Left lung (tissue), 10 donors: ENCODE data around the gene C14orf39. TPM values are rescaled to one million over a fixed set of nuclear protein-coding genes. Genes with fewer than 3 reads are reported as not detected.

Source experiments
- ATAC-seq: fragments of 200-7000 bp; cut with Tn5 transposase; one replicate; pipeline ENCODE4 v1.9.1; 2020; ENCODE audit warnings: moderate library complexity
- DNase-seq, 4 donors: peaks; one replicate each; pipeline ENCODE4 v3.0.0-alpha.2; 2013 to 2020
- H3K27ac ChIP-seq, 2 donors: fragments of 200-600 bp; sonication (generic) in 1 of 2; one replicate each; pipeline versions ENCODE4 v1.5.0 to v1.8.0; 2020 to 2021
- H3K27me3 ChIP-seq, 2 donors: fragments of 200-600 bp; sonication (generic) in 1 of 2; one replicate each; pipeline versions ENCODE4 v1.5.0 to v1.8.0; 2020 to 2021
- H3K36me3 ChIP-seq, 2 donors: fragments of 200-600 bp; sonication (generic) in 1 of 2; one replicate each; pipeline versions ENCODE4 v1.5.0 to v1.8.0; 2020 to 2021
- H3K4me1 ChIP-seq, 2 donors: fragments of 200-600 bp; one replicate each; pipeline ENCODE4 v1.8.0; 2021
- H3K4me3 ChIP-seq, 2 donors: fragments of 200-600 bp; sonication (generic) in 1 of 2; one replicate each; pipeline versions ENCODE4 v1.5.0 to v1.8.0; 2020 to 2021; ENCODE audit warnings: mild to moderate bottlenecking in 1 of 2
- H3K9me3 ChIP-seq, 2 donors: fragments of 200-600 bp; sonication (generic) in 1 of 2; one replicate each; pipeline versions ENCODE4 v1.5.0 to v1.8.0; 2020 to 2021
- CTCF ChIP-seq, 2 donors: fragments of 200-600 bp; sonication (generic) in 1 of 2; IDR thresholded peaks; one replicate each; pipeline versions ENCODE4 v1.5.0 to v1.8.0; 2021; ENCODE audit warnings: antibody characterized with exemption in 2 of 2
- intact Hi-C, 2 donors: fragments of 100-400 bp; cut with DNase I; formaldehyde crosslinking; loops; one replicate each; pipeline versions ENCODE4 v1.11.2 to v1.14.2; 2022
- polyA plus RNA-seq, 6 donors: library from polyadenylated mRNA; unstranded; fragments of 120-200 nt; gene quantifications; one replicate each; pipeline ENCODE4 v1.2.1, GENCODE V29; 2013; ENCODE audit not compliant: insufficient read length in 6 of 6
- total RNA-seq, 2 donors: library from RNA; stranded (reverse); fragmentation: NEBNext Ultra II Directional; extraction: Animal tissue kit (Norgen Biotek cat#: 25700); gene quantifications; one replicate each; pipeline ENCODE4 v1.2.1, GENCODE V29; 2021
- donor health status: DM: no; HTN: yes; CAD: no.
- donor health status: DM: no; HTN: no; CAD: no.

The C14orf39 gene
- total and polyA plus RNA-seq, 8 donors = 1.4 to 2.3 (median 2.1) TPM; not detected in 2

- ATAC-seq (no peak), DNase-seq (no peak)
- no peak for TF ChIP-seq CTCF (IDR thresholded peaks at IDR 0.05)
- Histone ChIP-seq H3K27me3 (peaks cover 91 to 99% of the 10 kb centered on the region in 2 donors), H3K4me3 (peak overlapping the region; percentile 15 to 26), H3K9me3 (no peaks in the 10 kb centered on the region), H3K4me1 (peaks cover 0 to 24% of the 10 kb centered on the region in 2 donors), H3K36me3 (no peaks in the 10 kb centered on the region), H3K27ac (no peak overlapping the region)
- intact Hi-C loops = no loop called here
Observed at GRCh38 chr14:60514378-60514740, 28.5 kb upstream of the C14orf39 start.

GRCh38 chr14:60512973-60513571 lies 27.2 kb upstream of the C14orf39 start:
- Histone ChIP-seq H3K36me3 (no peaks in the 10 kb centered on the region), H3K27me3 (peaks cover 98 to 100% of the 10 kb centered on the region in 2 donors), H3K27ac (no peak overlapping the region), H3K4me1 (peaks cover 4 to 24% of the 10 kb centered on the region in 2 donors), H3K4me3 (no peak overlapping the region), H3K9me3 (no peaks in the 10 kb centered on the region)
- TF ChIP-seq CTCF (IDR thresholded peaks at IDR 0.05) = no peak
- no peak for ATAC-seq
- no peak for DNase-seq
- intact Hi-C loops = no loop called here

GRCh38 chr14:60512126-60512525 lies 26.3 kb upstream of the C14orf39 start:
- Histone ChIP-seq H3K4me1 (peaks cover 4 to 24% of the 10 kb centered on the region in 2 donors), H3K4me3 (no peak overlapping the region), H3K27ac (no peak overlapping the region), H3K9me3 (no peaks in the 10 kb centered on the region), H3K27me3 (peaks cover 99 to 100% of the 10 kb centered on the region in 2 donors), H3K36me3 (no peaks in the 10 kb centered on the region)
- TF ChIP-seq CTCF (IDR thresholded peaks at IDR 0.05) = no peak
- intact Hi-C loops = no loop called here
- DNase-seq (no peak), ATAC-seq (no peak)

GRCh38 chr14:60510951-60511599 lies 25.2 kb upstream of the C14orf39 start:
- no peaks in the 10 kb centered on the region for H3K36me3 ChIP-seq
- intact Hi-C loops = no loop called here

More at GRCh38 chr14:60510951-60511599, 25.2 kb upstream of the C14orf39 start:
- Histone ChIP-seq H3K4me3 (no peak overlapping the region), H3K9me3 (no peaks in the 10 kb centered on the region), H3K4me1 (peaks cover 4 to 24% of the 10 kb centered on the region in 2 donors), H3K27ac (no peak overlapping the region), H3K27me3 (peaks cover 100% of the 10 kb centered on the region in 2 donors)
- DNase-seq = peak in 1 of 4 donors; percentile 68
- no peak for TF ChIP-seq CTCF (IDR thresholded peaks at IDR 0.05)
- no peak for ATAC-seq
